HepG2 (cell line): Measurements from ENCODE around the gene GPS1. TPM values are rescaled to one million over a fixed set of nuclear protein-coding genes. Genes with fewer than 3 reads are reported as not detected.

Experiments used
- CBFB ChIP-seq: sonication (generic); formaldehyde crosslinking; IDR thresholded peaks from 2 replicates; pipeline ENCODE4 v1.4.0; 2020; ENCODE audit warnings: missing genetic modification reagents
- GTF2F1 ChIP-seq: fragments of 150-350 bp; IDR thresholded peaks from 2 replicates; pipeline ENCODE4 v1.6.1; 2014; ENCODE audit warnings: low read length
- KDM1A ChIP-seq: IDR thresholded peaks from 2 replicates; pipeline ENCODE4 v1.6.1; 2016; ENCODE audit warnings: missing compliant biosample characterization
- MZF1 ChIP-seq: sonication (generic); formaldehyde crosslinking; IDR thresholded peaks from 2 replicates; pipeline ENCODE4 v1.8.1; 2023; ENCODE audit warnings: mild to moderate bottlenecking, missing genetic modification reagents, borderline replicate concordance
- NFKBIZ ChIP-seq: IDR thresholded peaks from 2 replicates; pipeline ENCODE4 v1.6.1; 2018; ENCODE audit warnings: missing genetic modification reagents, missing compliant biosample characterization
- PRMT3 ChIP-seq: sonication (generic); formaldehyde crosslinking; IDR thresholded peaks from 2 replicates; pipeline ENCODE4 v1.8.1; 2022; ENCODE audit warnings: low read depth, mild to moderate bottlenecking, moderate library complexity, missing genetic modification reagents, borderline replicate concordance
- RBFOX2 ChIP-seq: fragments of 200-400 bp; formaldehyde crosslinking; IDR thresholded peaks from 2 replicates; pipeline ENCODE4 v1.6.1; 2017; ENCODE audit warnings: low read depth, mild to moderate bottlenecking, low read length
- TBX3 ChIP-seq: fragments of 450-650 bp; IDR thresholded peaks from 2 replicates; pipeline ENCODE4 v1.6.1; 2017; ENCODE audit warnings: antibody characterized with exemption, mild to moderate bottlenecking, inconsistent platforms, borderline replicate concordance
- TMF1 ChIP-seq: sonication (generic); formaldehyde crosslinking; IDR thresholded peaks from 2 replicates; pipeline ENCODE4 v1.8.1; 2022; ENCODE audit warnings: low read depth, missing genetic modification reagents
- XRCC5 ChIP-seq: fragments of 200-400 bp; formaldehyde crosslinking; optimal IDR thresholded peaks from 2 replicates; pipeline ENCODE3; 2017; ENCODE audit warnings: mild to moderate bottlenecking, low read length
- YEATS2 ChIP-seq: sonication (generic); formaldehyde crosslinking; IDR thresholded peaks from 2 replicates; pipeline ENCODE4 v1.4.0; 2020; ENCODE audit warnings: missing genetic modification reagents, borderline replicate concordance
- ZBTB3 ChIP-seq: sonication (generic); formaldehyde crosslinking; IDR thresholded peaks from 2 replicates; pipeline ENCODE4 v1.4.0; 2020; ENCODE audit warnings: low read depth, mild to moderate bottlenecking, moderate library complexity, missing genetic modification reagents, borderline replicate concordance
- ZC3H4 ChIP-seq: sonication (generic); formaldehyde crosslinking; IDR thresholded peaks from 2 replicates; pipeline ENCODE4 v1.4.0; 2020; ENCODE audit warnings: missing genetic modification reagents, borderline replicate concordance
- ZNF468 ChIP-seq: sonication (generic); formaldehyde crosslinking; IDR thresholded peaks from 2 replicates; pipeline ENCODE4 v1.8.0; 2022; ENCODE audit warnings: mild to moderate bottlenecking, moderate library complexity, missing genetic modification reagents
- ZNF614 ChIP-seq: IDR thresholded peaks from 2 replicates; pipeline ENCODE4 v1.6.1; 2018; ENCODE audit warnings: missing biosample characterization, missing genetic modification reagents, inconsistent platforms, borderline replicate concordance
- ZNF615 ChIP-seq: sonication (generic); formaldehyde crosslinking; IDR thresholded peaks from 2 replicates; pipeline ENCODE4 v1.5.0; 2020; ENCODE audit warnings: mild to moderate bottlenecking, missing genetic modification reagents, borderline replicate concordance
- polyA plus RNA-seq, 8 experiments: library from polyadenylated mRNA; depleted of rRNA in 3 of 8; stranded (reverse) in 7 of 8; unstranded in 1 of 8; fragments of >200 nt; fragmentation: Illumina TruSeq in 4 of 8; extraction: Trizol in 4 of 8; gene quantifications; 2 replicates each; pipeline versions ENCODE4 v1.2.1 to v1.2.3, GENCODE V29; 2011 to 2016; ENCODE audit warnings: low read depth in 4 of 8, missing spikeins in 1 of 8, mixed read lengths in 1 of 8; ENCODE audit not compliant: insufficient read depth in 1 of 8
- total RNA-seq, 5 experiments: library from RNA; depleted of rRNA; stranded (reverse); fragments of >200 nt; fragmentation: Illumina TruSeq; extraction: Trizol; gene quantifications; 2 replicates each; pipeline ENCODE4 v1.2.3, GENCODE V29; 2016; ENCODE audit warnings: low read depth in 1 of 5
- TF ChIP-seq, protein P1 (sequence below): sonication (generic); formaldehyde crosslinking; IDR thresholded peaks from 2 replicates; pipeline ENCODE4 v1.4.0; 2020; ENCODE audit warnings: mild to moderate bottlenecking, missing genetic modification reagents
- TF ChIP-seq, protein P2 (sequence below): sonication (generic); formaldehyde crosslinking; IDR thresholded peaks from 2 replicates; pipeline ENCODE4 v1.8.0; 2022; ENCODE audit warnings: mild to moderate bottlenecking, missing genetic modification reagents; ENCODE audit not compliant: insufficient replicate concordance
- TF ChIP-seq, protein P3 (sequence below): sonication (generic); formaldehyde crosslinking; IDR thresholded peaks from 2 replicates; pipeline ENCODE4 v1.4.0; 2020; ENCODE audit warnings: missing genetic modification reagents
- TF ChIP-seq, protein P4 (sequence below): sonication (generic); formaldehyde crosslinking; IDR thresholded peaks from 2 replicates; pipeline ENCODE4 v1.4.0; 2020; ENCODE audit warnings: missing genetic modification reagents

GPS1 gene
- total and polyA plus RNA-seq, 2 of the 13 experiments (the other 11 are each of a cell fraction or from before 2014, with no cell fraction given), result 124 to 128 TPM

DNA sequence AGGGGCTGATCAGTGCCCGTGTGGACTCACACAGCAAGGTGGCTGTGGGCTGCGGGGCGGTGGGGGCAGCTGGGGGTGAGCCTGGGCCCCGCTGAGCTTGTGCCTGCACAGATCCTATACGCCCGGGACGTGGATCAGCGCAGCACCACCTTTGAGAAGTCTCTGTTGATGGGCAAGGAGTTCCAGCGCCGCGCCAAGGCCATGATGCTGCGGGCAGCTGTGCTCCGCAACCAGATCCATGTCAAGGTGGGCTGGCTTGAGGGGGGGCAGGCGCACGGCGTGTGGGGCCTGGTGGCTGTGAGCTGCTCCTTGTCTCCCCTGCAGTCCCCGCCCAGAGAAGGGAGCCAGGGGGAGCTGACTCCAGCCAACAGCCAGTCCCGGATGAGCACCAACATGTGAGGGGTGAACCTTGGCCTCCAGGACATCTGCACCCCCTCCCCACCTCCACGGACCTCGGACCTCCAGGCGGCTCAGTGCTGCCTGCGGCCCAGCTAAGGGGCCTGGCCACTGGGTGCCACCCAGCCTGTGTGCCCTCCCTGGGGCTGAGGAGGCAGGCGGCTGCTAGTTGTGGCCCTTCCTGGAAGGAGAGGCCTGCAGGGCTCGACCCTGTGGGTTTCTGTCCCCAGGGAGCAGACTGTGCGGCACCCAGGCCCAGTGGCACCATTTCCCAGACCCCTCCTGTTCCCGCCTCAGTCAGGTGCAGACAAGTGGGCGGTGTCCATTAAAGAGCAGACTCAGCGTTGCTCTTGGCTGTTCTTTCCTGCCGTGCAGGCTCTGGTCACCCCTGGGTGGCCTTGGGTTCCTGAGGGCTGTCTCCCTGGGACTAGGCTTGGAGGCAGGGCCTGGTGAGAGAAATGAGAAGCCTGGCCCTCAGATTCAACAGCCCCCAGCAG is 5.3 kb downstream of the GPS1 start (continued):
- TF ChIP-seq YEATS2 (CRISPR knock-in tag), result peak; percentile 44; the same call in 1 of the 2 replicates
- TF ChIP-seq GTF2F1, result no peak; the same call in 1 of the 2 replicates
- no peak for TF ChIP-seq ZC3H4 (CRISPR knock-in tag)
- peak; percentile 88 for TF ChIP-seq RBFOX2
- 0 out of 2 replicates have a peak, but pooled peaks have one; percentile 28 for TF ChIP-seq ZNF614 (CRISPR knock-in tag)
- TF ChIP-seq ZNF615, result no peak
- no peak for TF ChIP-seq MZF1 (CRISPR knock-in tag)
- no peak for TF ChIP-seq ZNF468
- TF ChIP-seq, protein P1, sequence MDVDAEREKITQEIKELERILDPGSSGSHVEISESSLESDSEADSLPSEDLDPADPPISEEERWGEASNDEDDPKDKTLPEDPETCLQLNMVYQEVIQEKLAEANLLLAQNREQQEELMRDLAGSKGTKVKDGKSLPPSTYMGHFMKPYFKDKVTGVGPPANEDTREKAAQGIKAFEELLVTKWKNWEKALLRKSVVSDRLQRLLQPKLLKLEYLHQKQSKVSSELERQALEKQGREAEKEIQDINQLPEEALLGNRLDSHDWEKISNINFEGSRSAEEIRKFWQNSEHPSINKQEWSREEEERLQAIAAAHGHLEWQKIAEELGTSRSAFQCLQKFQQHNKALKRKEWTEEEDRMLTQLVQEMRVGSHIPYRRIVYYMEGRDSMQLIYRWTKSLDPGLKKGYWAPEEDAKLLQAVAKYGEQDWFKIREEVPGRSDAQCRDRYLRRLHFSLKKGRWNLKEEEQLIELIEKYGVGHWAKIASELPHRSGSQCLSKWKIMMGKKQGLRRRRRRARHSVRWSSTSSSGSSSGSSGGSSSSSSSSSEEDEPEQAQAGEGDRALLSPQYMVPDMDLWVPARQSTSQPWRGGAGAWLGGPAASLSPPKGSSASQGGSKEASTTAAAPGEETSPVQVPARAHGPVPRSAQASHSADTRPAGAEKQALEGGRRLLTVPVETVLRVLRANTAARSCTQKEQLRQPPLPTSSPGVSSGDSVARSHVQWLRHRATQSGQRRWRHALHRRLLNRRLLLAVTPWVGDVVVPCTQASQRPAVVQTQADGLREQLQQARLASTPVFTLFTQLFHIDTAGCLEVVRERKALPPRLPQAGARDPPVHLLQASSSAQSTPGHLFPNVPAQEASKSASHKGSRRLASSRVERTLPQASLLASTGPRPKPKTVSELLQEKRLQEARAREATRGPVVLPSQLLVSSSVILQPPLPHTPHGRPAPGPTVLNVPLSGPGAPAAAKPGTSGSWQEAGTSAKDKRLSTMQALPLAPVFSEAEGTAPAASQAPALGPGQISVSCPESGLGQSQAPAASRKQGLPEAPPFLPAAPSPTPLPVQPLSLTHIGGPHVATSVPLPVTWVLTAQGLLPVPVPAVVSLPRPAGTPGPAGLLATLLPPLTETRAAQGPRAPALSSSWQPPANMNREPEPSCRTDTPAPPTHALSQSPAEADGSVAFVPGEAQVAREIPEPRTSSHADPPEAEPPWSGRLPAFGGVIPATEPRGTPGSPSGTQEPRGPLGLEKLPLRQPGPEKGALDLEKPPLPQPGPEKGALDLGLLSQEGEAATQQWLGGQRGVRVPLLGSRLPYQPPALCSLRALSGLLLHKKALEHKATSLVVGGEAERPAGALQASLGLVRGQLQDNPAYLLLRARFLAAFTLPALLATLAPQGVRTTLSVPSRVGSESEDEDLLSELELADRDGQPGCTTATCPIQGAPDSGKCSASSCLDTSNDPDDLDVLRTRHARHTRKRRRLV (CRISPR knock-in tag), result peak; percentile 72; the same call in 1 of the 2 replicates
- no peak for TF ChIP-seq NFKBIZ (CRISPR knock-in tag)
- no peak for TF ChIP-seq PRMT3 (CRISPR knock-in tag)
- no peak for TF ChIP-seq TBX3
- peak; percentile 52 for TF ChIP-seq XRCC5
- TF ChIP-seq, protein P2, sequence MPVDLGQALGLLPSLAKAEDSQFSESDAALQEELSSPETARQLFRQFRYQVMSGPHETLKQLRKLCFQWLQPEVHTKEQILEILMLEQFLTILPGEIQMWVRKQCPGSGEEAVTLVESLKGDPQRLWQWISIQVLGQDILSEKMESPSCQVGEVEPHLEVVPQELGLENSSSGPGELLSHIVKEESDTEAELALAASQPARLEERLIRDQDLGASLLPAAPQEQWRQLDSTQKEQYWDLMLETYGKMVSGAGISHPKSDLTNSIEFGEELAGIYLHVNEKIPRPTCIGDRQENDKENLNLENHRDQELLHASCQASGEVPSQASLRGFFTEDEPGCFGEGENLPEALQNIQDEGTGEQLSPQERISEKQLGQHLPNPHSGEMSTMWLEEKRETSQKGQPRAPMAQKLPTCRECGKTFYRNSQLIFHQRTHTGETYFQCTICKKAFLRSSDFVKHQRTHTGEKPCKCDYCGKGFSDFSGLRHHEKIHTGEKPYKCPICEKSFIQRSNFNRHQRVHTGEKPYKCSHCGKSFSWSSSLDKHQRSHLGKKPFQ (CRISPR knock-in tag), result no peak
- TF ChIP-seq, protein P3, sequence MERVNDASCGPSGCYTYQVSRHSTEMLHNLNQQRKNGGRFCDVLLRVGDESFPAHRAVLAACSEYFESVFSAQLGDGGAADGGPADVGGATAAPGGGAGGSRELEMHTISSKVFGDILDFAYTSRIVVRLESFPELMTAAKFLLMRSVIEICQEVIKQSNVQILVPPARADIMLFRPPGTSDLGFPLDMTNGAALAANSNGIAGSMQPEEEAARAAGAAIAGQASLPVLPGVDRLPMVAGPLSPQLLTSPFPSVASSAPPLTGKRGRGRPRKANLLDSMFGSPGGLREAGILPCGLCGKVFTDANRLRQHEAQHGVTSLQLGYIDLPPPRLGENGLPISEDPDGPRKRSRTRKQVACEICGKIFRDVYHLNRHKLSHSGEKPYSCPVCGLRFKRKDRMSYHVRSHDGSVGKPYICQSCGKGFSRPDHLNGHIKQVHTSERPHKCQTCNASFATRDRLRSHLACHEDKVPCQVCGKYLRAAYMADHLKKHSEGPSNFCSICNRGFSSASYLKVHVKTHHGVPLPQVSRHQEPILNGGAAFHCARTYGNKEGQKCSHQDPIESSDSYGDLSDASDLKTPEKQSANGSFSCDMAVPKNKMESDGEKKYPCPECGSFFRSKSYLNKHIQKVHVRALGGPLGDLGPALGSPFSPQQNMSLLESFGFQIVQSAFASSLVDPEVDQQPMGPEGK (CRISPR knock-in tag), result peak; percentile 88
- no peak for TF ChIP-seq TMF1 (CRISPR knock-in tag)
- TF ChIP-seq, protein P4, sequence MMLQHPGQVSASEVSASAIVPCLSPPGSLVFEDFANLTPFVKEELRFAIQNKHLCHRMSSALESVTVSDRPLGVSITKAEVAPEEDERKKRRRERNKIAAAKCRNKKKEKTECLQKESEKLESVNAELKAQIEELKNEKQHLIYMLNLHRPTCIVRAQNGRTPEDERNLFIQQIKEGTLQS, result no peak
- no peak for TF ChIP-seq KDM1A (CRISPR knock-in tag)
- TF ChIP-seq CBFB (CRISPR knock-in tag), result 0 out of 2 replicates have a peak, but pooled peaks have one; percentile 33
- TF ChIP-seq ZBTB3 (CRISPR knock-in tag), result no peak
